Hepatocyte (in vitro differentiated cells): ENCODE measurements around the gene MYO1B. TPM values are rescaled to one million over a fixed set of nuclear protein-coding genes. Genes with fewer than 3 reads are reported as not detected.

Experiments
- DNase-seq: peaks from one replicate; pipeline ENCODE4 v3.0.0-alpha.2; 2016; ENCODE audit warnings: low spot score
- H2AFZ ChIP-seq: fragments of 200-600 bp; sonication (generic); 2 replicates; pipeline ENCODE4 v1.6.0; 2016; ENCODE audit warnings: antibody characterized with exemption, mild to moderate bottlenecking
- H3K27ac ChIP-seq: fragments of 200-600 bp; sonication (generic); 2 replicates; pipeline ENCODE4 v1.5.1; 2016; ENCODE audit warnings: mild to moderate bottlenecking
- H3K27me3 ChIP-seq: fragments of 200-600 bp; sonication (generic); 2 replicates; pipeline ENCODE4 v1.6.1; 2016
- H3K36me3 ChIP-seq: fragments of 200-600 bp; sonication (generic); replicated peaks from 2 replicates; pipeline ENCODE4 v1.5.1; 2016; ENCODE audit warnings: low read depth; ENCODE audit not compliant: insufficient read depth
- H3K4me1 ChIP-seq: fragments of 200-600 bp; sonication (generic); 2 replicates; pipeline ENCODE4 v1.5.1; 2016; ENCODE audit warnings: mild to moderate bottlenecking, moderate library complexity; ENCODE audit not compliant: insufficient read depth
- H3K4me2 ChIP-seq: fragments of 200-600 bp; sonication (generic); 2 replicates; pipeline ENCODE4 v1.6.0; 2016
- H3K4me3 ChIP-seq: fragments of 200-600 bp; sonication (generic); 2 replicates; pipeline ENCODE4 v1.5.1; 2016; ENCODE audit warnings: mild to moderate bottlenecking
- H3K79me2 ChIP-seq: fragments of 200-600 bp; sonication (generic); 2 replicates; pipeline ENCODE4 v1.6.0; 2017; ENCODE audit warnings: mild to moderate bottlenecking
- H3K9me2 ChIP-seq: fragments of 200-600 bp; sonication (generic); replicated peaks from 2 replicates; pipeline ENCODE4 v1.6.0; 2017; ENCODE audit warnings: mild to moderate bottlenecking; ENCODE audit not compliant: insufficient read depth
- H3K9me3 ChIP-seq: fragments of 200-600 bp; sonication (generic); 2 replicates; pipeline ENCODE4 v1.5.1; 2016; ENCODE audit warnings: low read depth, mild to moderate bottlenecking
- H4K20me1 ChIP-seq: fragments of 200-600 bp; sonication (generic); 2 replicates; pipeline ENCODE4 v1.6.0; 2016; ENCODE audit warnings: mild to moderate bottlenecking; ENCODE audit not compliant: insufficient read depth, poor library complexity, severe bottlenecking
- CTCF ChIP-seq: fragments of 200-600 bp; sonication (generic); IDR thresholded peaks from 2 replicates; pipeline ENCODE4 v1.5.1; 2016; ENCODE audit warnings: antibody characterized with exemption, mild to moderate bottlenecking; ENCODE audit not compliant: poor library complexity
- EZH2 ChIP-seq: fragments of 200-600 bp; sonication (generic); IDR thresholded peaks from 2 replicates; pipeline ENCODE4 v1.6.1; 2016; ENCODE audit warnings: antibody characterized with exemption, mild to moderate bottlenecking, borderline replicate concordance
- EZH2phosphoT487 ChIP-seq: fragments of 200-600 bp; sonication (generic); IDR thresholded peaks from one replicate; pipeline ENCODE4 v1.6.1; 2018; ENCODE audit warnings: antibody characterized with exemption, mild to moderate bottlenecking, low read depth, moderate library complexity; ENCODE audit not compliant: unreplicated experiment, severe bottlenecking
- WGBS: methylation state at CpG from one replicate; pipeline ENCODE4 v1.1.6; 2016; ENCODE audit warnings: low lambda C conversion rate; ENCODE audit errors: missing lambda C conversion rate; 5-methylcytosine and 5-hydroxymethylcytosine counted together
- polyA plus RNA-seq: library from polyadenylated mRNA; unstranded; fragments of >200 nt; fragmentation: Nextera tagmentation; extraction: Ambion mirVana; gene quantifications from 2 replicates; pipeline ENCODE4 v1.2.1, GENCODE V29; 2016
- total RNA-seq: library from RNA; depleted of rRNA; stranded (reverse); fragments of >200 nt; gene quantifications from 2 replicates; pipeline ENCODE4 v1.2.3, GENCODE V29; 2014

The MYO1B gene
- total and polyA plus RNA-seq, 2 experiments from 2014 or later: 43.4 to 91.6 TPM

- no peak for DNase-seq
- TF ChIP-seq EZH2phosphoT487 (no peak), EZH2 (no peak), CTCF (no peak)
- Histone ChIP-seq H3K9me2 (no peaks in the 10 kb centered on the region), H3K27ac (no peak overlapping the region), H3K4me1 (no peaks in the 10 kb centered on the region), H3K36me3 (no peaks in the 10 kb centered on the region), H3K4me2 (no peak overlapping the region), H2AFZ (no peak overlapping the region), H3K9me3 (no peaks in the 10 kb centered on the region), H3K4me3 (no peak overlapping the region), H4K20me1 (peaks cover 48% of the 10 kb centered on the region), H3K27me3 (no peaks in the 10 kb centered on the region), H3K79me2 (peaks cover 100% of the 10 kb centered on the region)
- WGBS: 87% methylated on average over 6 of the region's 6 CpGs
Measured at GRCh38 chr2:191270306-191271161, 25.3 kb downstream of the MYO1B start.

GRCh38 chr2:191272064-191272463 is 26.9 kb downstream of the MYO1B start:
- H3K79me2 ChIP-seq: peaks cover 99% of the 10 kb centered on the region
- DNase-seq: no peak
- H3K27me3 ChIP-seq: no peaks in the 10 kb centered on the region
- H3K9me2 ChIP-seq: no peaks in the 10 kb centered on the region
- H4K20me1 ChIP-seq: peaks cover 35% of the 10 kb centered on the region
- WGBS: 96% methylated on average over 2 of the region's 2 CpGs
- no peaks in the 10 kb centered on the region for H3K4me1 ChIP-seq
- H3K4me3 ChIP-seq: no peak overlapping the region
- no peaks in the 10 kb centered on the region for H3K9me3 ChIP-seq
- no peak overlapping the region for H3K27ac ChIP-seq
- TF ChIP-seq EZH2phosphoT487 (no peak), EZH2 (no peak), CTCF (no peak)
- no peak overlapping the region for H3K4me2 ChIP-seq
- no peaks in the 10 kb centered on the region for H3K36me3 ChIP-seq
- no peak overlapping the region for H2AFZ ChIP-seq

GRCh38 chr2:191274413-191274815 is 29.2 kb downstream of the MYO1B start:
- 93% methylated on average over 2 of the region's 2 CpGs for WGBS
- Histone ChIP-seq H3K27me3 (no peaks in the 10 kb centered on the region), H4K20me1 (peaks cover 26% of the 10 kb centered on the region), H3K36me3 (no peaks in the 10 kb centered on the region), H3K9me2 (no peaks in the 10 kb centered on the region), H3K4me1 (no peaks in the 10 kb centered on the region), H3K27ac (no peak overlapping the region), H3K9me3 (no peaks in the 10 kb centered on the region), H3K4me3 (no peak overlapping the region), H3K79me2 (peaks cover 90% of the 10 kb centered on the region), H2AFZ (no peak overlapping the region), H3K4me2 (no peak overlapping the region)
- TF ChIP-seq CTCF (no peak), EZH2phosphoT487 (no peak), EZH2 (no peak)
- DNase-seq: no peak
